ENCODE results near the gene RUNX3. TPM values are rescaled to one million over a fixed set of nuclear protein-coding genes. Genes with fewer than 3 reads are reported as not detected.

Gene RUNX3
- total RNA-seq, 1 experiment from 2014 or later, result 3.7 TPM

GRCh38 chr1:24963099-24963872 lies 33.2 kb upstream of the RUNX3 start:
- DNase-seq, result no peak
- TF ChIP-seq EZH2phosphoT487 (IDR thresholded peaks at IDR 0.05; ENCODE audit: borderline replicate concordance, low read length), result no peak
- TF ChIP-seq CTCF (conservative IDR thresholded peaks at IDR 0.05; ENCODE audit: low read depth, low read length), result no peak
- TF ChIP-seq EZH2 (IDR thresholded peaks at IDR 0.05; ENCODE audit: low read length, unreplicated experiment), result no peak
- ATAC-seq, result no peak
- Histone ChIP-seq H3F3A (ENCODE audit: low read length, unreplicated experiment) (no peaks in the 10 kb centered on the region), H3K79me2 (ENCODE audit: low read length) (no peaks in the 10 kb centered on the region), H3K4me1 (ENCODE audit: insufficient read depth, low read length) (no peaks in the 10 kb centered on the region), H3K4me2 (ENCODE audit: low read length) (no peak overlapping the region), H2AFZ (ENCODE audit: low read length) (no peak overlapping the region), H4K20me1 (ENCODE audit: low read length) (no peaks in the 10 kb centered on the region), H3K9me2 (replicated peaks; ENCODE audit: low read length) (no peaks in the 10 kb centered on the region), H3K27me3 (ENCODE audit: low read length) (no peaks in the 10 kb centered on the region; the same call in 1 of the 2 replicates), H3K9me3 (ENCODE audit: low read length) (no peaks in the 10 kb centered on the region), H3K4me3 (ENCODE audit: low read length) (no peak overlapping the region), H3K27ac (ENCODE audit: low read length) (no peak overlapping the region), H3K36me3 (ENCODE audit: low read depth, low read length) (no peaks in the 10 kb centered on the region), H3K9ac (ENCODE audit: low read length) (no peak overlapping the region)
- no TSS peak for BruUV-seq (replicated peaks)
- intact Hi-C loops (cut with micrococcal nuclease), result no loop called here
- ChIA-PET CTCF (no interaction called here), POLR2A (ENCODE audit: unreplicated experiment) (no interaction called here)

DNA sequence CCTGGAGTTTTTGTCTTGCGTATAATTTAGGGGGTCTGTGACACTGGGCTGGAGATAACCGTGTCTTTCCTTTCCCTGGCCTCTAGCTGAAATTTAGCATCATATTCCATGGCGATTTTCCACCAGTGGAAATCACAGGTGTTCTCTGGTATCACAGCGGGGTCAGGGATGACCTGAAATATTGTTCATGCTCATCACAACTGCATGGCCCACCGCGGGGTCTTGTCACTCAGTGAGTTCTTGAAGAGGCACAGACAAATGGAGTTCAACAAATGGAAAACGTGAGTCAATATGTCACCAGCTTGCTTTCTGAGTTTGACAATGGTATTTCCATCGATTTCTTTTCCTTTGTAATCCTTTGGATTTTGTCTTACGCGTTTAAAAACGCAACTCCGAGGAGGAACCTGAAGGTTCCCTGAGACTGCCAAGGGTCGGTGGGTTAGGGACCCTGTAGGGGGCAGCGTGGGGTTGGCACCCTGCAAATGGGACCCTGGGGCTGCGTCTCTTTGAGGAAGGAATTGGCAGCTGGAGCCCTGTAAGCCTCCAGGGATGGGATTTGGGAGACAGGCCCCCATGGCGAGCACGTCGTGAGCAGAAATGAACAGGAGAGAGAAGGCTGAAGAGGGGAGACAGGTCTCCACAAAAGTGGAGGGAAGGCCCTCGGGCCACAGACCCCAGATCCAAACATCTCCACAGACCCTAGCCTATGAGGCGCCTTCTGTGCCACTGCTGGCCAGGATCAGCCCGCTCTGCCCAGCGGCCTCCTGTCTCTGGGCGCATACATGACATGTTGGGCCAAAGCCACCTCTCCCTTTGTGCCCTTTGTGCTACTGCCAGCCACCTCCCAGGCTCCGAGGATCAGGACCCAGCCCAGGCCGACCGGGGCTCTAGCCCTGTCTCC lies 32.1 kb upstream of the RUNX3 start:
- ChIA-PET POLR2A (ENCODE audit: unreplicated experiment) (no interaction called here), CTCF (no interaction called here)
- no TSS peak for BruUV-seq (replicated peaks)

More for the DNA sequence above, 32.1 kb upstream of the RUNX3 start:
- Histone ChIP-seq H3K9ac (ENCODE audit: low read length) (no peak overlapping the region), H3K9me2 (replicated peaks; ENCODE audit: low read length) (no peaks in the 10 kb centered on the region), H2AFZ (ENCODE audit: low read length) (no peak overlapping the region), H4K20me1 (ENCODE audit: low read length) (no peaks in the 10 kb centered on the region), H3K4me3 (ENCODE audit: low read length) (no peak overlapping the region), H3K36me3 (ENCODE audit: low read depth, low read length) (no peaks in the 10 kb centered on the region), H3K4me1 (ENCODE audit: insufficient read depth, low read length) (no peaks in the 10 kb centered on the region), H3K27me3 (ENCODE audit: low read length) (no peaks in the 10 kb centered on the region; the same call in 1 of the 2 replicates), H3K4me2 (ENCODE audit: low read length) (no peak overlapping the region), H3F3A (ENCODE audit: low read length, unreplicated experiment) (no peaks in the 10 kb centered on the region), H3K9me3 (ENCODE audit: low read length) (no peaks in the 10 kb centered on the region), H3K27ac (ENCODE audit: low read length) (no peak overlapping the region), H3K79me2 (ENCODE audit: low read length) (no peaks in the 10 kb centered on the region)
- ATAC-seq, result no peak
- intact Hi-C loops (cut with micrococcal nuclease), result no loop called here
- TF ChIP-seq CTCF (conservative IDR thresholded peaks at IDR 0.05; ENCODE audit: low read depth, low read length), result no peak
- TF ChIP-seq EZH2 (IDR thresholded peaks at IDR 0.05; ENCODE audit: low read length, unreplicated experiment), result no peak
- TF ChIP-seq EZH2phosphoT487 (IDR thresholded peaks at IDR 0.05; ENCODE audit: borderline replicate concordance, low read length), result no peak
- DNase-seq, result no peak
